A549 treated with dexamethasone at 1 μM for 4 hours (cell line): ENCODE measurements around the gene PPP4C. TPM values are rescaled to one million over a fixed set of nuclear protein-coding genes. Genes with fewer than 3 reads are reported as not detected.

Experiments
- total RNA-seq: library from RNA; stranded (reverse); fragments of 200-300 nt; extraction: Qiagen RNA extraction; gene quantifications from 5 replicates; pipeline ENCODE4 v1.2.3, GENCODE V29; 2022

Gene PPP4C
- 114 to 146 TPM (median 142 TPM) in 5 replicates for total RNA-seq

DNA sequence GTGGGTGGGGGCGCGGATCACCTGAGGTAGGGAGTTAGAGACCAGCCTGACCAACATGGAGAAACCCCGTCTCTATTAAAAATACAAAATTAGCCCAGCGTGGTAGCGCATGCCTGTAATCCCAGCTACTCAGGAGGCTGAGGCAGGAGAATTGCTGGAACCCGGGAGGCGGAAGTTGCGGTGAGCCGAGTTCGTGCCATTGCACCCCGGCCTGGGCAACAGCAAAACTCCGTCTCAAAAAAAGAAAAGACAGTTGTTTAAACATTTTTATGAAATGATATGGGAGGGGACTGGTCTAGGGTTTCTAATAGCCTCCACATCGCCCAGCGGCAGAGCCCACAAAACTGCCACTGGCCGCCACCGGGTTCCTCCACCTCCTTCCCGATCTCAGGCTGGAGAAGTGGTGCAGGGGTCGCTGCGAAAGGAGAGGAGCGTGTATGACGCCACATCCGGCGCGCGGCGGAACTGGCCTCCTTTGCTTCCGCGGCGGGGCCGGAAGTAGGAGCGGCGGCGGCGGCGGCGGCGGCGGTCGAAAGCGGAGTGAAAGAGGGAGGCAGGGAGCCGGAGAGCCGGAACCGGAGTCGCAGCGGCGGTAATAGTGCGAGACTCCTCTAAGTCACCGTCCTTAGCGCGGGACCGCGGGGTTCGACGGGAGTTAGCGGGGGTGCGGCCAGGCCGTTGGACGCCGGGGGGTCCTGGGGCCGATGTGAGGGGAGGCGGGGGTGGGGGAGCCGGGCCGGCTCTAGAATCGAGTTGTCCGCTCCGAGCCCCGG, at the start of gene PPP4C:
Gene PPP4C, plus strand, starts transcription at position 492 of the 773 bp plus-strand sequence. CDS start 384 bp downstream, outside the sequence.

DNA sequence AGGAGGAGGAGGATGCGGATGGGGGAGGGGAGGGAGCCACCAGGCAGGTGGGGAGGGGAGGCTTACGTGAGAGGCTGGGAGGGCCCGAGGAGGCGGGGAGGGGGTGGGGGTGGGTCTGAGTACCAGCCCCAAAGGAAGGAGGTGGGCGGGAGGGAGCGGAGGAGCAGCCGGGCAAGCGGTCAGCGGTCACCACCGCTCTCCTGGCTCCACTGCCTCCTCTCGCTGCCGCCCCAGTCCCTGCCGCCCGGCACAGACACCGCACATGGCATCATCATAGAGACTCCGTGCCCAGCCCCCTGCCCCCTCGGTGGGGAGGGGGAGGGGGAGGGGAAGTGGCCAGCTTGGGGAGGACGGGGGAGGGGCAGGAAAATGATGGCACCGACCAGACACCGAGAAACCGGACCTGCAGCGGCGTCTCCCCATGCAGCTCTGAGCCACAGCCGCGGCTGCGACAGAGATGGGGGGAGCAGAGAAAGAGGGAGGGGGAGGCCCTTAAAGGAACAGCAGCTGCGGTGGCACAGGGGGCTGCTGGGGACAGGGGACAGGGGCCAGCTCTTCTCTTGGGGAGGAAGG, 44.9 kb upstream of the PPP4C start, which contains the start of gene TLCD3B:
Gene TLCD3B, minus strand, starts transcription at position 431 of the 573 bp plus-strand sequence. CDS start 744 bp downstream, outside the sequence.

DNA sequence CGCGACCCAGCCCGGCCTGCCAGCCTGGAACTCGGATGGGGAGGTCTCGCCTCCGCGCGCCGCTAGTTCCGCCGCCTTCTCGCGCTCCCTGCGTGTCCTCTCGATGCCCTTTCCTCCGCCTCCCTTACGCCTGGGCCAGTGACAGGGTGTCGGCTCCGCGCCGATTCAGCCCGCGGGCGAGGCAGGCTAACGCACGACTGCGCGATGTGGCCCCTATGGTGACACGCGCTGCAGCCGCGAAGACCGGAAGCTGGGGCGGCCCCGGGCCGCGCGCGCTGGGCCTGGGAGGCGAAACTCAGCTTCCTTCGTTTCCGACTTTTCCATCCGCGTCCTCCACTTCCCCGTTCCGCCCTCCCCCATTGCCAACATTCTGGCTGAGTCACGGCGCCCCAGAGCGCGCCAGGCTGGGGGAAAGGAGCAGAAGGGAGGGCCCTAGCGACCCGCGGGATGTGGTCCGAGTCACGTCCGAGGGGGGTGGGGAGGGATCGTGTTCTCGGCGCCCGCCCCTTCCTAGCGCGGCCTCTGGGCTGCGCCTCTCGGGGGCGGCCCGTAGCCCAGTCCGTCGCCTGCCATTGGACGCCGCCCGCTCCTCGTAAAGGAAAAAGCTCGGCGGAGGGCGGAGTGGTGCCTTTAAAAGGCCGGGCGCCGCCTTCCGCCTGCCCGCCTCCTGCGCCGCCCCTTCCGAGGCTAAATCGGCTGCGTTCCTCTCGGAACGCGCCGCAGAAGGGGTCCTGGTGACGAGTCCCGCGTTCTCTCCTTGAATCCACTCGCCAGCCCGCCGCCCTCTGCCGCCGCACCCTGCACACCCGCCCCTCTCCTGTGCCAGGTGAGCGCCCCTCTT, 10.5 kb upstream of the PPP4C start, which contains the start of gene ALDOA:
Gene ALDOA, plus strand, starts transcription at position 659 of the 841 bp plus-strand sequence. CDS start 1,138 bp downstream, outside the sequence.

DNA sequence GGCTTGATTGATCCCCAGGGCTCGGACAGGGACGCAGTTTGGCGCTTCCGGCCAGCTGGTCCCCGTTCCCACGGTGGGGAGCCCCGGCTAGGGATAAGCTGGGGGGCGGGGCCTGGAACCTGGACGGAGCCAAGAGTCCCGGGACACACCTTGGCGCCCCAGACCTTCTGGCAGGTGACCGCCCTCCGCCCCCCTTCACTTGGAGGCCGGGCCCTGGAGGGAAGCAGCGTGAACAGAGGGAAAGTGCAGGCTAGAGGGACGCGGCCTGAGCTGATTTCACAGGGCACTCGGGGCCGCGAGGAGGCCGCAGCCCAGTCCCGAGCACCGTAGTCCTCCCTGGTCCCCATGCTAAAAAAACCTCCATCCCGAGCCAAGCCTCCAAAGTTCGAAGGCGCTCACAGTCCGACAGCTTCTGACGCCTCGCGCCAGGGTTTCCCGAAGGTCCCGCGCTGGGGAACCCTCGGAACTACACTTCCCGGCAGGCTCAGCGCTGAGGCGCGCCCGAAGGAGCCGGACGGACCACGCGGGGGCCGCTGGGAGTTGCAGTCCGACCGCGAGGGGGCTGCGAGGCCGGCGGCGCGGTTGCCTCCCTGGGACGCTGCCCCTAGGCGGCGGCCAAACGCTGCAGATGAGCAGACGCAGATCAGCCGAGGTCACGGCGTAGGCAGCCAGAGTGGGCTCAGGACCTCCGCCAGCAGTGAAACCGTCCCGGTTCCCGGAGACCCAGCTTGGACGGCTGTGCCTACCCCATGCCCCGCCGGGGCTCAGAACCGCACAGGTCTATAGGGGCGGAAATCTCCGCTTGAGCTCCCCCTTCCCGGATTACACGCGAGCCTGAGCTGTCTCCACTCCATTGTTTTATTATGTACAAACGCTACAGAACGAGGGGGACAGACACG, 15.9 kb downstream of the PPP4C start, which contains the start of gene TBX6:
Gene TBX6, minus strand, starts transcription at position 451 of the 899 bp plus-strand sequence. CDS start 731 bp downstream, outside the sequence.

GRCh38 chr16:30096105-30096861, 20.5 kb downstream of the PPP4C start, which contains the start of gene YPEL3:
YPEL3 (minus strand) TSS chr16:30096213; CDS start chr16:30095482, 731 bp downstream.

GRCh38 chr16:30113031-30113710, 37.4 kb downstream of the PPP4C start, which contains the start of gene GDPD3:
GDPD3 (minus strand) TSS chr16:30113537; CDS start chr16:30113478, 59 bp downstream.

Other genes with a start within 250 kb of the PPP4C start
- 59.0 to 84.9 TPM (median 82.5 TPM) in 5 replicates for gene CDIPT, start 212.8 kb upstream of the PPP4C start, total RNA-seq
- 16.1 to 23.9 TPM (median 22.1 TPM) in 5 replicates for gene SEZ6L2, start 176.4 kb upstream of the PPP4C start, total RNA-seq
- 15.9 to 21.5 TPM (median 20.0 TPM) in 5 replicates for gene ASPHD1, start 175.5 kb upstream of the PPP4C start, total RNA-seq
- gene KCTD13, start 149.8 kb upstream of the PPP4C start, total RNA-seq: 9.1 to 15.4 TPM (median 13.8 TPM) in 5 replicates
- 89.3 to 94.5 TPM (median 91.1 TPM) in 5 replicates for gene TMEM219, start 113.9 kb upstream of the PPP4C start, total RNA-seq
- 20.5 to 33.5 TPM (median 31.0 TPM) in 5 replicates for gene TAOK2, start 102.1 kb upstream of the PPP4C start, total RNA-seq
- gene HIRIP3, start 80.4 kb upstream of the PPP4C start, total RNA-seq: 14.7 to 16.6 TPM (median 15.4 TPM) in 5 replicates
- 112 to 117 TPM (median 114 TPM) in 5 replicates for gene INO80E, start 79.8 kb upstream of the PPP4C start, total RNA-seq
- 1.5 to 2.4 TPM (median 1.9 TPM) in 5 replicates for gene DOC2A, start 65.0 kb upstream of the PPP4C start, total RNA-seq
- not detected in 5 replicates for gene C16orf92, start 52.8 kb upstream of the PPP4C start, total RNA-seq
- gene TLCD3B, start 44.7 kb upstream of the PPP4C start, total RNA-seq: 0.14 to 0.31 TPM (median 0.22 TPM) in 5 replicates
- gene ALDOA, start 10.2 kb upstream of the PPP4C start, total RNA-seq: 1,418 to 1,815 TPM (median 1,742 TPM) in 5 replicates
- gene TBX6, start 15.9 kb downstream of the PPP4C start, total RNA-seq: 0.12 to 0.42 TPM (median 0.29 TPM) in 5 replicates
- gene YPEL3, start 20.2 kb downstream of the PPP4C start, total RNA-seq: 4.7 to 8.8 TPM (median 7.5 TPM) in 5 replicates
- 1.1 to 1.7 TPM (median 1.2 TPM) in 5 replicates for gene GDPD3, start 37.5 kb downstream of the PPP4C start, total RNA-seq
- gene MAPK3, start 47.2 kb downstream of the PPP4C start, total RNA-seq: 34.5 to 37.6 TPM (median 36.5 TPM) in 5 replicates
- gene CORO1A, start 107.6 kb downstream of the PPP4C start, total RNA-seq: 2.0 to 3.3 TPM (median 3.0 TPM) in 5 replicates
- gene BOLA2B, start 117.7 kb downstream of the PPP4C start, total RNA-seq: 145 to 190 TPM (median 152 TPM) in 5 replicates
- gene SLX1A, start 117.9 kb downstream of the PPP4C start, total RNA-seq: 3.4 to 20.4 TPM (median 6.7 TPM) in 5 replicates
- 3.1 to 8.8 TPM (median 5.6 TPM) in 5 replicates for gene SULT1A3, start 123.3 kb downstream of the PPP4C start, total RNA-seq
- 1.7 to 3.4 TPM (median 2.9 TPM) in 5 replicates for gene NPIPB13, start 172.5 kb downstream of the PPP4C start, total RNA-seq